ENCODE results near the gene UGDH.

DNA sequence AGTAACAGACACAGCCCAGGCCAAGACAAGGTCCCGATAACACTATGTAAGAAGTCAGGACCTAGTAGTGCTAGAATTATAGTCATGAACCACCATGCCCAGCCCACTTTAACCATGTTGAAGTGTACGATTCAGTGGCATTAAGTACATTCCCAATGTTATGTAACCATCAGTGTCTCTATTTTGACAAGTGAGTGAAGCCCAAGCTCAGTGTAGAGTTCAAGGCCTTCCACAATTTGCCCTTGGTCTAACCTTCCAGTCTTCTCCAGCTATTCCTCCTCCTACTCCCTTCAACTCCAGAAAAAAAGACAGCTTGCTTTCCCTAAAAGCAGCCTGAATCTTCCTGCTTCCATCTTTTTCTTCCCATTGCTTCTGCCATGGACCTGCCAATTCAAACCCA, 36.9 kb downstream of the UGDH start:
- TF ChIP-seq YY1 (IDR thresholded peaks at IDR 0.05; ENCODE audit: low read depth, low read length) (no peak), CTBP2 (IDR thresholded peaks at IDR 0.05; ENCODE audit: borderline replicate concordance, insufficient read depth, insufficient read length, low read length) (no peak), CREB1 (IDR thresholded peaks at IDR 0.05) (no peak), BACH1 (IDR thresholded peaks at IDR 0.05; ENCODE audit: low read length) (no peak), SIN3A (conservative IDR thresholded peaks at IDR 0.05 in 1 of 2, IDR thresholded peaks at IDR 0.05 in 1 of 2; ENCODE audit: low read depth in 1 of 2, low read length in 2 of 2) (no peak), RAD21 (IDR thresholded peaks at IDR 0.05 in 1 of 2, conservative IDR thresholded peaks at IDR 0.05 in 1 of 2; ENCODE audit: low read depth in 2 of 2, low read length in 2 of 2) (no peak), GABPA (IDR thresholded peaks at IDR 0.05; ENCODE audit: borderline replicate concordance, insufficient read depth, low read length) (no peak), POU5F1 (IDR thresholded peaks at IDR 0.05; ENCODE audit: low read depth, low read length) (no peak), BCL11A (IDR thresholded peaks at IDR 0.05; ENCODE audit: low read depth in 2 of 2, low read length in 2 of 2) (no peak), TAF7 (optimal IDR thresholded peaks at IDR 0.05; ENCODE audit: borderline replicate concordance, low read depth, low read length) (no peak), EZH2 (IDR thresholded peaks at IDR 0.05; ENCODE audit: low read depth, low read length, severe bottlenecking) (no peak)
- TF ChIP-seq, protein P1, sequence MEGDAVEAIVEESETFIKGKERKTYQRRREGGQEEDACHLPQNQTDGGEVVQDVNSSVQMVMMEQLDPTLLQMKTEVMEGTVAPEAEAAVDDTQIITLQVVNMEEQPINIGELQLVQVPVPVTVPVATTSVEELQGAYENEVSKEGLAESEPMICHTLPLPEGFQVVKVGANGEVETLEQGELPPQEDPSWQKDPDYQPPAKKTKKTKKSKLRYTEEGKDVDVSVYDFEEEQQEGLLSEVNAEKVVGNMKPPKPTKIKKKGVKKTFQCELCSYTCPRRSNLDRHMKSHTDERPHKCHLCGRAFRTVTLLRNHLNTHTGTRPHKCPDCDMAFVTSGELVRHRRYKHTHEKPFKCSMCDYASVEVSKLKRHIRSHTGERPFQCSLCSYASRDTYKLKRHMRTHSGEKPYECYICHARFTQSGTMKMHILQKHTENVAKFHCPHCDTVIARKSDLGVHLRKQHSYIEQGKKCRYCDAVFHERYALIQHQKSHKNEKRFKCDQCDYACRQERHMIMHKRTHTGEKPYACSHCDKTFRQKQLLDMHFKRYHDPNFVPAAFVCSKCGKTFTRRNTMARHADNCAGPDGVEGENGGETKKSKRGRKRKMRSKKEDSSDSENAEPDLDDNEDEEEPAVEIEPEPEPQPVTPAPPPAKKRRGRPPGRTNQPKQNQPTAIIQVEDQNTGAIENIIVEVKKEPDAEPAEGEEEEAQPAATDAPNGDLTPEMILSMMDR (IDR thresholded peaks at IDR 0.05; ENCODE audit: control extremely low read depth in 1 of 3, insufficient read depth in 1 of 3, low read depth in 1 of 3, low read length in 3 of 3): no peak

Data from H1 (cell line).